Liver (tissue), 9 donors: Measurements from ENCODE around the gene FOXN3. TPM values are rescaled to one million over a fixed set of nuclear protein-coding genes. Genes with fewer than 3 reads are reported as not detected.
A peak's percentile ranks its signal among the peaks of the same experiment; 100 is the strongest.

Source experiments
- DNase-seq: peaks from one replicate; pipeline ENCODE4 v3.0.0-alpha.2; 2017; ENCODE audit warnings: low spot score
- H3K27ac ChIP-seq, 2 donors: one replicate each; pipeline ENCODE4 v1.7.0; 2013; ENCODE audit warnings: inconsistent platforms in 2 of 2, low read length in 2 of 2, control low read depth in 1 of 2, low read depth in 1 of 2, mild to moderate bottlenecking in 1 of 2
- H3K27me3 ChIP-seq, 4 donors: one replicate each; pipeline versions ENCODE4 v1.6.1 to v1.7.0; 2013; ENCODE audit warnings: low read length in 3 of 4, inconsistent platforms in 1 of 4, mild to moderate bottlenecking in 1 of 4, moderate library complexity in 1 of 4; ENCODE audit not compliant: control insufficient read depth in 4 of 4, insufficient read depth in 4 of 4
- H3K36me3 ChIP-seq, 4 donors: one replicate each; pipeline versions ENCODE4 v1.6.1 to v1.7.0; 2013; ENCODE audit warnings: low read length in 3 of 4, mild to moderate bottlenecking in 3 of 4, low read depth in 1 of 4, moderate library complexity in 1 of 4; ENCODE audit not compliant: control insufficient read depth in 4 of 4, insufficient read depth in 3 of 4
- H3K4me1 ChIP-seq, 4 donors: one replicate each; pipeline versions ENCODE4 v1.6.1 to v1.7.0; 2013; ENCODE audit warnings: low read length in 3 of 4, mild to moderate bottlenecking in 3 of 4, moderate library complexity in 1 of 4; ENCODE audit not compliant: control insufficient read depth in 4 of 4, insufficient read depth in 4 of 4
- H3K4me3 ChIP-seq, 3 donors: one replicate each; pipeline versions ENCODE4 v1.6.1 to v1.7.0; 2013; ENCODE audit warnings: low read length in 3 of 3, control low read depth in 1 of 3, low read depth in 1 of 3, mild to moderate bottlenecking in 1 of 3
- H3K9ac ChIP-seq, 2 donors: one replicate each; pipeline ENCODE4 v1.7.0; 2013; ENCODE audit warnings: low read length in 2 of 2, mild to moderate bottlenecking in 2 of 2, moderate library complexity in 2 of 2, control low read depth in 1 of 2, low read depth in 1 of 2
- H3K9me3 ChIP-seq, 4 donors: one replicate each; pipeline versions ENCODE4 v1.6.1 to v1.7.0; 2013; ENCODE audit warnings: low read length in 3 of 4; ENCODE audit not compliant: control insufficient read depth in 4 of 4
- EGR1 ChIP-seq, 2 donors: IDR thresholded peaks; 2 replicates each; pipeline ENCODE4 v1.6.1; 2016 to 2018; ENCODE audit warnings: antibody characterized with exemption in 2 of 2, low read depth in 2 of 2
- FOXA1 ChIP-seq: IDR thresholded peaks from 2 replicates; pipeline ENCODE4 v1.6.1; 2016; ENCODE audit warnings: antibody characterized with exemption
- FOXA2 ChIP-seq: IDR thresholded peaks from 2 replicates; pipeline ENCODE4 v1.6.1; 2016; ENCODE audit warnings: antibody characterized with exemption
- GABPA ChIP-seq, 2 donors: IDR thresholded peaks in 1 of 2; conservative IDR thresholded peaks in 1 of 2; 2 replicates each; pipeline ENCODE4 v1.6.1; 2016; ENCODE audit warnings: antibody characterized with exemption in 2 of 2, mild to moderate bottlenecking in 1 of 2, moderate library complexity in 1 of 2
- HNF4A ChIP-seq, 2 donors: conservative IDR thresholded peaks; 2 replicates each; pipeline ENCODE4 v1.6.1; 2016; ENCODE audit warnings: antibody characterized with exemption in 2 of 2, mild to moderate bottlenecking in 2 of 2
- HNF4G ChIP-seq: IDR thresholded peaks from 2 replicates; pipeline ENCODE4 v1.6.1; 2016; ENCODE audit warnings: antibody characterized with exemption
- JUND ChIP-seq, 2 donors: IDR thresholded peaks; 2 replicates each; pipeline ENCODE4 v1.6.1; 2016; ENCODE audit warnings: antibody characterized with exemption in 2 of 2
- NR2F2 ChIP-seq: IDR thresholded peaks from 2 replicates; pipeline ENCODE4 v1.6.1; 2016; ENCODE audit warnings: antibody characterized with exemption
- RAD21 ChIP-seq, 2 donors: IDR thresholded peaks; 2 replicates each; pipeline ENCODE4 v1.6.1; 2016; ENCODE audit warnings: antibody characterized with exemption in 2 of 2, mild to moderate bottlenecking in 2 of 2
- REST ChIP-seq: IDR thresholded peaks from 2 replicates; pipeline ENCODE4 v1.6.1; 2016; ENCODE audit warnings: antibody characterized with exemption, mild to moderate bottlenecking
- RXRA ChIP-seq, 2 donors: IDR thresholded peaks; 2 replicates each; pipeline ENCODE4 v1.6.1; 2017 to 2018; ENCODE audit warnings: antibody characterized with exemption in 2 of 2, mild to moderate bottlenecking in 1 of 2
- SP1 ChIP-seq: IDR thresholded peaks from 2 replicates; pipeline ENCODE4 v1.6.1; 2018; ENCODE audit warnings: antibody characterized with exemption, mild to moderate bottlenecking
- TAF1 ChIP-seq: conservative IDR thresholded peaks from 2 replicates; pipeline ENCODE4 v1.6.1; 2016; ENCODE audit warnings: antibody characterized with exemption, mild to moderate bottlenecking
- YY1 ChIP-seq: IDR thresholded peaks from 2 replicates; pipeline ENCODE4 v1.6.1; 2016; ENCODE audit warnings: antibody characterized with exemption, mild to moderate bottlenecking
- WGBS: extraction: QIAGEN DNeasy Blood & Tissue Kit; methylation state at CpG from one replicate; pipeline ENCODE4 v1.1.7; 2013; 5-methylcytosine and 5-hydroxymethylcytosine counted together
- polyA plus RNA-seq, 2 donors: library from polyadenylated mRNA; stranded (reverse) in 1 of 2; unstranded in 1 of 2; fragments of 200-250 nt in 1 of 2; fragments of >200 nt in 1 of 2; fragmentation: Nextera tagmentation in 1 of 2; extraction: Ambion mirVana in 1 of 2; gene quantifications; one replicate each; pipeline versions ENCODE4 v1.2.1 to v1.2.3, GENCODE V29; 2013 to 2015
- total RNA-seq, 2 donors: library from RNA; depleted of rRNA; stranded (reverse); fragments of >200 nt; gene quantifications; one replicate each; pipeline ENCODE4 v1.2.3, GENCODE V29; 2014
- TF ChIP-seq, protein P1 (sequence below): IDR thresholded peaks from 2 replicates; pipeline ENCODE4 v1.6.1; 2016; ENCODE audit warnings: antibody characterized with exemption
- TF ChIP-seq, protein P2 (sequence below): fragments of 150-350 bp; IDR thresholded peaks from 2 replicates; pipeline ENCODE4 v1.5.1; 2017; ENCODE audit warnings: improper control_type of control experiment, low read depth, low read length; ENCODE audit not compliant: missing input control
- TF ChIP-seq, protein P3 (sequence below): IDR thresholded peaks from 2 replicates; pipeline ENCODE4 v1.6.1; 2016; ENCODE audit warnings: antibody characterized with exemption
- TF ChIP-seq, protein P4 (sequence below): IDR thresholded peaks from 2 replicates; pipeline ENCODE4 v1.6.1; 2016; ENCODE audit warnings: antibody characterized with exemption
- donor health status: healthy.
- donor health status: healthy.
- donor health status: healthy.
- donor health status: healthy.
- donor health status: healthy.

FOXN3 gene
- total and polyA plus RNA-seq, 4 donors: 17.8 to 44.8 (median 35.3) TPM

- Histone ChIP-seq H3K27ac (no peak overlapping the region), H3K9ac (no peak overlapping the region), H3K27me3 (no peaks in the 10 kb centered on the region), H3K4me1 (peaks cover 0 to 32% (median 19%) of the 10 kb centered on the region in 4 donors), H3K9me3 (no peaks in the 10 kb centered on the region), H3K36me3 (no peaks in the 10 kb centered on the region), H3K4me3 (no peak overlapping the region)
- DNase-seq: no peak
- 72% methylated on average over 11 of the region's 11 CpGs for WGBS
- TF ChIP-seq GABPA (IDR thresholded peaks at IDR 0.05 in 1 of 2, conservative IDR thresholded peaks at IDR 0.05 in 1 of 2) (no peak), YY1 (no peak), FOXA1 (no peak), RXRA (IDR thresholded peaks at IDR 0.05) (peak in 1 of 2 donors; percentile 56), EGR1 (IDR thresholded peaks at IDR 0.05; ENCODE audit: low read depth in 2 of 2) (no peak), RAD21 (IDR thresholded peaks at IDR 0.05) (peak; percentile 20 to 48), TAF1 (no peak), JUND (IDR thresholded peaks at IDR 0.05) (no peak), HNF4G (no peak), REST (no peak), SP1 (peak; percentile 19), HNF4A (conservative IDR thresholded peaks at IDR 0.05) (peak; percentile 46 to 73), NR2F2 (no peak), FOXA2 (no peak)
- TF ChIP-seq, protein P1, sequence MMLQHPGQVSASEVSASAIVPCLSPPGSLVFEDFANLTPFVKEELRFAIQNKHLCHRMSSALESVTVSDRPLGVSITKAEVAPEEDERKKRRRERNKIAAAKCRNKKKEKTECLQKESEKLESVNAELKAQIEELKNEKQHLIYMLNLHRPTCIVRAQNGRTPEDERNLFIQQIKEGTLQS: no peak
- TF ChIP-seq, protein P2, sequence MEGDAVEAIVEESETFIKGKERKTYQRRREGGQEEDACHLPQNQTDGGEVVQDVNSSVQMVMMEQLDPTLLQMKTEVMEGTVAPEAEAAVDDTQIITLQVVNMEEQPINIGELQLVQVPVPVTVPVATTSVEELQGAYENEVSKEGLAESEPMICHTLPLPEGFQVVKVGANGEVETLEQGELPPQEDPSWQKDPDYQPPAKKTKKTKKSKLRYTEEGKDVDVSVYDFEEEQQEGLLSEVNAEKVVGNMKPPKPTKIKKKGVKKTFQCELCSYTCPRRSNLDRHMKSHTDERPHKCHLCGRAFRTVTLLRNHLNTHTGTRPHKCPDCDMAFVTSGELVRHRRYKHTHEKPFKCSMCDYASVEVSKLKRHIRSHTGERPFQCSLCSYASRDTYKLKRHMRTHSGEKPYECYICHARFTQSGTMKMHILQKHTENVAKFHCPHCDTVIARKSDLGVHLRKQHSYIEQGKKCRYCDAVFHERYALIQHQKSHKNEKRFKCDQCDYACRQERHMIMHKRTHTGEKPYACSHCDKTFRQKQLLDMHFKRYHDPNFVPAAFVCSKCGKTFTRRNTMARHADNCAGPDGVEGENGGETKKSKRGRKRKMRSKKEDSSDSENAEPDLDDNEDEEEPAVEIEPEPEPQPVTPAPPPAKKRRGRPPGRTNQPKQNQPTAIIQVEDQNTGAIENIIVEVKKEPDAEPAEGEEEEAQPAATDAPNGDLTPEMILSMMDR: no peak
- TF ChIP-seq, protein P3, sequence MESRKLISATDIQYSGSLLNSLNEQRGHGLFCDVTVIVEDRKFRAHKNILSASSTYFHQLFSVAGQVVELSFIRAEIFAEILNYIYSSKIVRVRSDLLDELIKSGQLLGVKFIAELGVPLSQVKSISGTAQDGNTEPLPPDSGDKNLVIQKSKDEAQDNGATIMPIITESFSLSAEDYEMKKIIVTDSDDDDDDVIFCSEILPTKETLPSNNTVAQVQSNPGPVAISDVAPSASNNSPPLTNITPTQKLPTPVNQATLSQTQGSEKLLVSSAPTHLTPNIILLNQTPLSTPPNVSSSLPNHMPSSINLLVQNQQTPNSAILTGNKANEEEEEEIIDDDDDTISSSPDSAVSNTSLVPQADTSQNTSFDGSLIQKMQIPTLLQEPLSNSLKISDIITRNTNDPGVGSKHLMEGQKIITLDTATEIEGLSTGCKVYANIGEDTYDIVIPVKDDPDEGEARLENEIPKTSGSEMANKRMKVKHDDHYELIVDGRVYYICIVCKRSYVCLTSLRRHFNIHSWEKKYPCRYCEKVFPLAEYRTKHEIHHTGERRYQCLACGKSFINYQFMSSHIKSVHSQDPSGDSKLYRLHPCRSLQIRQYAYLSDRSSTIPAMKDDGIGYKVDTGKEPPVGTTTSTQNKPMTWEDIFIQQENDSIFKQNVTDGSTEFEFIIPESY: no peak
- TF ChIP-seq, protein P4, sequence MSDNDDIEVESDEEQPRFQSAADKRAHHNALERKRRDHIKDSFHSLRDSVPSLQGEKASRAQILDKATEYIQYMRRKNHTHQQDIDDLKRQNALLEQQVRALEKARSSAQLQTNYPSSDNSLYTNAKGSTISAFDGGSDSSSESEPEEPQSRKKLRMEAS: no peak
Observed at GRCh38 chr14:89422181-89422951, 5.3 kb upstream of the FOXN3 start.
